HG03280 (cell line): Measurements from ENCODE around the gene SLC25A4.
A peak's percentile ranks its signal among the peaks of the same experiment; 100 is the strongest.
"Not testable (repeated sequence)": the region's sequence is repeated elsewhere in the genome, so short reads cannot be mapped to it uniquely, and the experiment has no call there.

Source experiments
- ATAC-seq: cut with Tn5 transposase; IDR thresholded peaks from one replicate; pipeline ENCODE4 v1.9.1; 2021; ENCODE audit warnings: mild to moderate bottlenecking, moderate library complexity; ENCODE audit not compliant: unreplicated experiment

Gene SLC25A4

GRCh38 chr4:185142912-185143600 lies at the start of gene SLC25A4:
Gene SLC25A4, plus strand, starts transcription at chr4:185143266. Its CDS starts 107 bp downstream, at chr4:185143373.
- ATAC-seq = peak; percentile 93

GRCh38 chr4:185093603-185094002 lies 49.5 kb upstream of the SLC25A4 start:
- no peak for ATAC-seq

- ATAC-seq = no peak
These were observed 46.9 kb upstream of the SLC25A4 start for GRCh38 chr4:185096032-185096653.

GRCh38 chr4:185098474-185098873 lies 44.6 kb upstream of the SLC25A4 start:
- no peak for ATAC-seq

GRCh38 chr4:185099024-185099682 lies 43.9 kb upstream of the SLC25A4 start:
- ATAC-seq = no peak

- no peak for ATAC-seq
These were observed 43.1 kb upstream of the SLC25A4 start for GRCh38 chr4:185099940-185100339.

GRCh38 chr4:185100423-185100822 lies 42.6 kb upstream of the SLC25A4 start:
- no peak for ATAC-seq

GRCh38 chr4:185101354-185101890 lies 41.6 kb upstream of the SLC25A4 start:
- ATAC-seq = no peak

DNA sequence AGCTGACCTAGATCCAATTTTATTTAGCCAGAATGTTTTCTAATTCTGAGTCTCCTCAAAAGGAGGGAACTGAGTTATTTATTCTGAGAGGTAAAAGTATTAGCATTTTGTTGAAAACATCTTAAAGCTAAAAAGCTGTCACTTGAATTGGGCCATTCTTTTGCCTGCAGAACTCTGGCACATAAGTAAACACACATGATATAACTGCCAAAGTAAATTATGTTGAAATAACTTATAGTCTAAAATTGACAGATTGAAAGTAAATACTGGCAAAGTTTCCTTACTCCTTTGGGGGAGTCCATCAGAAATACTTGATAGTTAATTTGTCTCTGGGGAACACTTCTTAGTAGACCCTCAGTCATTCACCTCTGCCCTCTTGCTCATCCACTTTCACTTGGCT lies 38.3 kb upstream of the SLC25A4 start:
- ATAC-seq = no peak

- no peak for ATAC-seq
These were observed 36.7 kb upstream of the SLC25A4 start for GRCh38 chr4:185106353-185106752.

DNA sequence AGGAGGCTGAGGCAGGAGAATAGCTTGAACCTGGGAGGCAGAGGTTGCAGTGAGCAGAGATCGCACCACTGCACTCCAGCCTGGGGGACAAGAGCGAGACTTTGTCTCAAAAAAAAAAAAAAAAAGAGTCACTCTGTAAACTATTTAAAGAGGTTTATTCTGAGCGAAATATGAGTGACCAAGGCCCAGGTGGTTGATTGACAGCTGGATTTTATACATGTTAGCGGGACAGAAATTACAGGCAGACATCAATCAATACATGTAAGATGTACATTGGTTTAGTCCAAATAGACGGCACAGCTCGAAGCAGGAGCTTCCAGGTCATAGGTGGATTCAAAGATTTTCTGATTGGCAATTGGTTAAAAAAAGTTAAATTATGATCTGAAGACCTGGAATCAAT lies 35.5 kb upstream of the SLC25A4 start:
- ATAC-seq = not testable (repeated sequence)

DNA sequence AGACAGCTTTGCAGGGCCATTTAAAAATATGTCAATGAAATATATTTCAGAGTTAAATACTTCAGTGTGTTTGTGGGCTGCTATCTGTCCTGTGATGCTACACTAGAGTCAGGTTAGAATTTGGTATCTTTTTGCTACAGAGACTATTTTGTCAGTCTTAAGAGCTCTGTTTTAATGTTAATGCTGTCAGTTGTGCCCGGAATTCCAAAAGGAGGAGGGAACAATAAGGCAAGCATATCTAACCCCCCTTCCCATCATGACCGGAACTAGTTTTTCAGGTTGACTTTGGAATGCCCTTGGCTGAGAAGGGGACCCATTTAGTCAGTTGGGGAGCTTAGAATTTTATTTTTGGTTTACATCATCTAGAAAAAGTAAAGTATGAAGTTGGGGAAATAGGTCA lies 34.9 kb upstream of the SLC25A4 start:
- no peak for ATAC-seq

- ATAC-seq = no peak
These were observed 34.4 kb upstream of the SLC25A4 start for GRCh38 chr4:185108669-185109068.

DNA sequence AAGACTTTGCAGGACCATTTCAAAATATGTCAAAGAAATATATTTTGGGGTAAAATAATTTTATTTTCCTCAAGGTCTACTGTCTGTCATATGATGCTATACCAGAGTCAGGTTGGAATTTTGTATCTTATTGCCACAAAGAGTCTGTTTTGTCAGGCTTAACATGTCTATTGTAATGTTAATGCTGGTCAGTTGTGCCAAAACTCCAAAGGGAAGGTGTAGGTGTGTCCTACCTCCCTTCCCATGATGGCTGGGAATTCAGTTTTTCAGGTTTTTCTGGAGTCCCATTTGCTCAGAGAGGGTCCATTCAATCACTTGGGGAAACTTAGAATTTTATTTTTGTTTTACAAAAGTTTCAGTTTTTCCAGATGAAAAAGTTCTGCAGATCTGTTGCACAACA lies 33.3 kb upstream of the SLC25A4 start:
- ATAC-seq = no peak

DNA sequence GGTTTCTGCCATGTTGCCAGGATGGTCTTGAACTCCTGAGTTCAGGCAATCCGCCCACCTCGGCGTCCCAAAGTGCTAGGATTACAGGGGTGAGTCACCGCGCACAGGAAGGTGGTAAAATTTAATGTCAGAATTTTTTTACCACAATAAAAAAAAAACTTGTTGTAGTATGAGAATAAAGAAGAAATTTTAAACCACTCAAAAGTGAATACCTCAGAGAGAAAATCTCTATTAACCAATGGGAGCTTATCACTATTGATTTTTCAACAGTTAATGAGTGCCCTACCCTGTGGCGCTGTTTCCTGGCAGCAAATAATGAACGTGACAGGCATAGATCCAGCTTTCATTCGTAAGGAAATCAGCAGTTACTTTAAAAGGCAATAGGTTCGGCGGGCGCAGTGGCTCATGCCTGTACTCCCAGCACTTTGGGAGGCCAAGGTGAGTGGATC lies 32.7 kb upstream of the SLC25A4 start:
- no peak for ATAC-seq

GRCh38 chr4:185112104-185112503 lies 31.0 kb upstream of the SLC25A4 start:
- ATAC-seq = no peak

GRCh38 chr4:185113340-185113739 lies 29.7 kb upstream of the SLC25A4 start:
- no peak for ATAC-seq

- ATAC-seq = no peak
These were observed 27.2 kb upstream of the SLC25A4 start for GRCh38 chr4:185115827-185116232.

- no peak for ATAC-seq
These were observed 25.6 kb upstream of the SLC25A4 start for GRCh38 chr4:185117300-185117934.

GRCh38 chr4:185118876-185119275 lies 24.2 kb upstream of the SLC25A4 start:
- ATAC-seq = no peak

- ATAC-seq = not testable (repeated sequence)
These were observed 23.6 kb upstream of the SLC25A4 start for GRCh38 chr4:185119467-185119866.
